Right lung (tissue), 5 donors: ENCODE results near the gene ERP44. TPM values are rescaled to one million over a fixed set of nuclear protein-coding genes. Genes with fewer than 3 reads are reported as not detected.

Experiments used
- DNase-seq, 2 donors: peaks; one replicate each; pipeline ENCODE4 v3.0.0-alpha.2; 2013
- polyA plus RNA-seq, 5 donors: library from polyadenylated mRNA; unstranded; fragments of 120-200 nt; gene quantifications; one replicate each; pipeline versions ENCODE4 v1.2.1 to v1.2.3, GENCODE V29; 2013; ENCODE audit warnings: inconsistent platforms in 1 of 5, low replicate concordance in 1 of 5; ENCODE audit not compliant: insufficient read length in 5 of 5, insufficient read depth in 1 of 5

The ERP44 gene
- polyA plus RNA-seq, 5 donors, result 26.5 to 36.3 (median 34.0) TPM

GRCh38 chr9:99948896-99949295 is 149.9 kb downstream of the ERP44 start:
- DNase-seq, result no peak

- DNase-seq, result no peak
These were observed 150.3 kb downstream of the ERP44 start for GRCh38 chr9:99948482-99948881.

DNA sequence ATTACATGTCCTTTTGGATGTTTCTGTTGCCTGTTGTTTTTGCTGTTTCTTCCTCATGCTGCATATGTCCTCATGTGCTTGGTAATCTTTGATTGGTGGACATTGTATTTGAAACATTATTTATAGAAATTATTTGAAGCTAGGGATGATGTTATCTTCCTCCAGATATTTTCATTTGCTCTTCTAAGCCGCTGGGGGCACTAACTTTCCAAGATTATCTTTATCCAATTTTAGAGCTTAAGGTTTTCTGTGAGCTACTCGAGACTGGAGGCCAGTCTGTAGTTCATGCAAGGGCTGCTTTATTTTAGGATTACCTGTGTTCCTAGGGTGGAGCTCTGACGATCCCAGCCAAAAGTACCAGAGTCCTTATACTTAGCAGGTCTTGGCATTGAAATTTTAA is 151.4 kb downstream of the ERP44 start:
- no peak for DNase-seq

- DNase-seq, result no peak
These were observed 161.7 kb downstream of the ERP44 start for GRCh38 chr9:99936947-99937587.

DNA sequence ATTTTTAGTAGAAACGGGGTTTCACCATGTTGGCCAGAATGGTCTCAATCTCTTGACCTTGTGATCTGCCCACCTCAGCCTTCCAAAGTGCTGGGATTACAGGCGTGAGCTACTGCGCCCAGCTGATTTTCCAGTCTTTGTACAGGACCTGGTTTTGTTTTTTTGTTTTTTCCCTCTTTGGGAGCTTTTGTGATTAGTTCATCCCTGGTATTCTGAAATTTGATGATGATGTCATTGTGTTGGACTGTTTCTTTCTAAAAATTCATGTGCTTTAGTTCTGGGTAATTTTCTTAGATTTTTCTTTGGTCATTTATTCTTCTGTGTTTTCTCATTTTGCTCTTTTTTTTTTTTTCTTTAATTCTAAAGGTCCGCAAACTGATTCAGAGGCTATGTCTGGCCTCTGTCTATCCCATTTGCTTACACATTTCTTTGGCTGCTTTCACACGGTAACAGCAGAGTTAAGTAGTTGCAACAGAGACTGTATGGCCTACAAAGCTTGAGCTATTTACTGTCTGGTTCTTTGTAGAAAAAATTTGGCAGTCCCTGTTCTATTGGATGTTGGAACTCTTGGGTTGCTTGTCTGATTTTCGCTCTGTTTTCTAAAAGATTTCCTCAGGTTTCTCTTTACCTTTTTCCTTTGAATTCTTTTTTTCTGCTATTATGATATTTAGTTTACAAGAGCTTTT is 167.5 kb downstream of the ERP44 start:
- DNase-seq, result no peak

- no peak for DNase-seq
These were observed 169.1 kb downstream of the ERP44 start for GRCh38 chr9:99929652-99930051.

Other genes starting within 250 kb of the ERP44 start
- 10 to 100 TPM; 26.1 to 44.4 (median 41.0) TPM for gene STX17, start 192.3 kb downstream of the ERP44 start, polyA plus RNA-seq
- 10 to 100 TPM; 18.3 to 29.7 (median 26.4) TPM for gene INVS, start 243 bp upstream of the ERP44 start, polyA plus RNA-seq